Measurements from ENCODE around the gene C14orf93. TPM values are rescaled to one million over a fixed set of nuclear protein-coding genes. Genes with fewer than 3 reads are reported as not detected.

The C14orf93 gene
- total and polyA plus RNA-seq, 9 of the 15 experiments (the other 6 are each of a cell fraction or from before 2014, with no cell fraction given) = 2.2 to 22.4 (median 16.1) TPM

DNA sequence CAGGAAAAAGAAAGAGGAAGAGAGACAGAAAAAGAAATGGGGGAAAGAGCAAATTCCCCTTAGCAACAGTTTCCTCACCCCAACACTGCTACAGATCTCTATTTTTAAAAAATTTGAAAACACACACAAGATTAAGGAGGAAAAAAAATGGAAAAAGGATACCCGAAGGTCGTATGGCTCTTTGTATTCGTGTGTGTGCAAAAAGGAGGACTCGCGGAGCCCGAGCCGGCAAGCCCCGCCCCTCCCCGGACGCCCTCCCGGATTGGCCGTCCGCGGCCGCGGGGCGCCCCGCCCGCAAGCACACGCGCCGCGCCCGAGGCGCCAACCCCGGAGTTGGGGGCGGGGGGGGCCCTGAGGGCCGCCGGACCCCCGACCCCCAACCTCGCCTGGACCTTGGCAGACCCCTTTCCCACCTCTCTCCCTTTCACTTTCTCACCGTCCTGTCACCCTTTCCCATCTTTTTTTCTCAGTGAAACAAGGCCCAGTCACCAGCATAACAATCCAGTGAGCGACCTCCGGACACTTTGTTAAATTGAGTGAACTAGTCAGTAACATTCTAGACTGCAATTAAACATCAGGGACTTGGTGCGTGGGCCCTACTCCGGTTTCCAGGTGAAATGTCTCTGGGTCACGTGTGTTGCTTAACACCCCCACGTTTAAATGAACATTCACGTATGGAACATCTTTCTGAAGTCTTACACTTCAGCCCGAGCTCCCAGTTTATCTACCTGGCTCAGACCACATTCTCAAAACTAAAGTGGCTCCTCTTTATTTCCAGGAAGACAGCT, at the start of gene C14orf93 (continued):
- TF ChIP-seq, protein P1, sequence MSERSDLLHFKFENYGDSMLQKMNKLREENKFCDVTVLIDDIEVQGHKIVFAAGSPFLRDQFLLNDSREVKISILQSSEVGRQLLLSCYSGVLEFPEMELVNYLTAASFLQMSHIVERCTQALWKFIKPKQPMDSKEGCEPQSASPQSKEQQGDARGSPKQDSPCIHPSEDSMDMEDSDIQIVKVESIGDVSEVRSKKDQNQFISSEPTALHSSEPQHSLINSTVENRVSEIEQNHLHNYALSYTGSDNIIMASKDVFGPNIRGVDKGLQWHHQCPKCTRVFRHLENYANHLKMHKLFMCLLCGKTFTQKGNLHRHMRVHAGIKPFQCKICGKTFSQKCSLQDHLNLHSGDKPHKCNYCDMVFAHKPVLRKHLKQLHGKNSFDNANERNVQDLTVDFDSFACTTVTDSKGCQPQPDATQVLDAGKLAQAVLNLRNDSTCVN (CRISPR knock-in tag; IDR thresholded peaks at IDR 0.05) = no peak
- TF ChIP-seq DDX20 (tag; IDR thresholded peaks at IDR 0.05; ENCODE audit: low read depth) (no peak), ZKSCAN1 (IDR thresholded peaks at IDR 0.05; ENCODE audit: low read depth, low read length) (no peak), NELFE (IDR thresholded peaks at IDR 0.05; ENCODE audit: insufficient read depth, insufficient read length) (no peak), TAF1 (IDR thresholded peaks at IDR 0.05; ENCODE audit: control insufficient read depth, extremely low read depth, insufficient read depth, low read length, severe bottlenecking) (peak; percentile 67), JUND (IDR thresholded peaks at IDR 0.05; ENCODE audit: borderline replicate concordance, low read depth, low read length) (0 out of 2 replicates have a peak, but pooled peaks have one; percentile 0), JUND (tag; IDR thresholded peaks at IDR 0.05; ENCODE audit: borderline replicate concordance, low read depth, low read length) (no peak), PRPF4 (IDR thresholded peaks at IDR 0.05; ENCODE audit: insufficient read depth, low read depth, low read length, poor library complexity, severe bottlenecking) (no peak), MAFK (IDR thresholded peaks at IDR 0.05; ENCODE audit: low read length) (no peak), KLF10 (CRISPR knock-in tag; IDR thresholded peaks at IDR 0.05) (no peak), MAFF (IDR thresholded peaks at IDR 0.05; ENCODE audit: low read length) (no peak), ZFX (CRISPR knock-in tag; IDR thresholded peaks at IDR 0.05) (peak; percentile 77)
- TF ChIP-seq, protein P2, sequence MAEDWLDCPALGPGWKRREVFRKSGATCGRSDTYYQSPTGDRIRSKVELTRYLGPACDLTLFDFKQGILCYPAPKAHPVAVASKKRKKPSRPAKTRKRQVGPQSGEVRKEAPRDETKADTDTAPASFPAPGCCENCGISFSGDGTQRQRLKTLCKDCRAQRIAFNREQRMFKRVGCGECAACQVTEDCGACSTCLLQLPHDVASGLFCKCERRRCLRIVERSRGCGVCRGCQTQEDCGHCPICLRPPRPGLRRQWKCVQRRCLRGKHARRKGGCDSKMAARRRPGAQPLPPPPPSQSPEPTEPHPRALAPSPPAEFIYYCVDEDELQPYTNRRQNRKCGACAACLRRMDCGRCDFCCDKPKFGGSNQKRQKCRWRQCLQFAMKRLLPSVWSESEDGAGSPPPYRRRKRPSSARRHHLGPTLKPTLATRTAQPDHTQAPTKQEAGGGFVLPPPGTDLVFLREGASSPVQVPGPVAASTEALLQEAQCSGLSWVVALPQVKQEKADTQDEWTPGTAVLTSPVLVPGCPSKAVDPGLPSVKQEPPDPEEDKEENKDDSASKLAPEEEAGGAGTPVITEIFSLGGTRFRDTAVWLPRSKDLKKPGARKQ (CRISPR knock-in tag; IDR thresholded peaks at IDR 0.05) = no peak
- TF ChIP-seq, protein P3, sequence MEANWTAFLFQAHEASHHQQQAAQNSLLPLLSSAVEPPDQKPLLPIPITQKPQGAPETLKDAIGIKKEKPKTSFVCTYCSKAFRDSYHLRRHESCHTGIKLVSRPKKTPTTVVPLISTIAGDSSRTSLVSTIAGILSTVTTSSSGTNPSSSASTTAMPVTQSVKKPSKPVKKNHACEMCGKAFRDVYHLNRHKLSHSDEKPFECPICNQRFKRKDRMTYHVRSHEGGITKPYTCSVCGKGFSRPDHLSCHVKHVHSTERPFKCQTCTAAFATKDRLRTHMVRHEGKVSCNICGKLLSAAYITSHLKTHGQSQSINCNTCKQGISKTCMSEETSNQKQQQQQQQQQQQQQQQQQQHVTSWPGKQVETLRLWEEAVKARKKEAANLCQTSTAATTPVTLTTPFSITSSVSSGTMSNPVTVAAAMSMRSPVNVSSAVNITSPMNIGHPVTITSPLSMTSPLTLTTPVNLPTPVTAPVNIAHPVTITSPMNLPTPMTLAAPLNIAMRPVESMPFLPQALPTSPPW (CRISPR knock-in tag; IDR thresholded peaks at IDR 0.05) = peak; percentile 94
- TF ChIP-seq, protein P4, sequence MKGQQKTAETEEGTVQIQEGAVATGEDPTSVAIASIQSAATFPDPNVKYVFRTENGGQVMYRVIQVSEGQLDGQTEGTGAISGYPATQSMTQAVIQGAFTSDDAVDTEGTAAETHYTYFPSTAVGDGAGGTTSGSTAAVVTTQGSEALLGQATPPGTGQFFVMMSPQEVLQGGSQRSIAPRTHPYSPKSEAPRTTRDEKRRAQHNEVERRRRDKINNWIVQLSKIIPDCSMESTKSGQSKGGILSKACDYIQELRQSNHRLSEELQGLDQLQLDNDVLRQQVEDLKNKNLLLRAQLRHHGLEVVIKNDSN (CRISPR knock-in tag; IDR thresholded peaks at IDR 0.05) = peak; percentile 84
- TF ChIP-seq, protein P5, sequence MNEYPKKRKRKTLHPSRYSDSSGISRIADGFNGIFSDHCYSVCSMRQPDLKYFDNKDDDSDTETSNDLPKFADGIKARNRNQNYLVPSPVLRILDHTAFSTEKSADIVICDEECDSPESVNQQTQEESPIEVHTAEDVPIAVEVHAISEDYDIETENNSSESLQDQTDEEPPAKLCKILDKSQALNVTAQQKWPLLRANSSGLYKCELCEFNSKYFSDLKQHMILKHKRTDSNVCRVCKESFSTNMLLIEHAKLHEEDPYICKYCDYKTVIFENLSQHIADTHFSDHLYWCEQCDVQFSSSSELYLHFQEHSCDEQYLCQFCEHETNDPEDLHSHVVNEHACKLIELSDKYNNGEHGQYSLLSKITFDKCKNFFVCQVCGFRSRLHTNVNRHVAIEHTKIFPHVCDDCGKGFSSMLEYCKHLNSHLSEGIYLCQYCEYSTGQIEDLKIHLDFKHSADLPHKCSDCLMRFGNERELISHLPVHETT (CRISPR knock-in tag; conservative IDR thresholded peaks at IDR 0.05 in 1 of 2, IDR thresholded peaks at IDR 0.05 in 1 of 2) = peak in 1 of 2 experiments; percentile 37; a peak in 2 of 4 replicates
